Iris pigment epithelial cell (primary cell): ENCODE measurements around the gene MEP1B.

Source experiments
- DNase-seq: peaks from one replicate; pipeline ENCODE4 v3.0.0-alpha.2; 2011; ENCODE audit warnings: low read depth

The MEP1B gene

GRCh38 chr18:32267463-32267862 lies 77.6 kb downstream of the MEP1B start:
- no peak for DNase-seq
